Measurements from ENCODE around the gene SEPTIN7. TPM values are rescaled to one million over a fixed set of nuclear protein-coding genes. Genes with fewer than 3 reads are reported as not detected.

SEPTIN7 gene
- total and polyA plus RNA-seq, 2 of the 13 experiments (the other 11 are each of a cell fraction or from before 2014, with no cell fraction given): 103 to 129 TPM

GRCh38 chr7:35816514-35816913 lies 15.7 kb downstream of the SEPTIN7 start:
- CTCF ChIA-PET (ENCODE audit: low intra/inter-chr PET ratio, low total read pairs): no interaction called here
- in situ Hi-C loops (cut with HindIII; ENCODE audit: extremely low pct_ligation_motif_present, low pct_unique_long_range_greater_than_20kb): no loop called here
- TF ChIP-seq ZNF496 (CRISPR knock-in tag; IDR thresholded peaks at IDR 0.05; ENCODE audit: insufficient replicate concordance): no peak
- no peak for TF ChIP-seq FOXM1 (CRISPR knock-in tag; IDR thresholded peaks at IDR 0.05)
- no peak for TF ChIP-seq SRSF9 (IDR thresholded peaks at IDR 0.05; ENCODE audit: borderline replicate concordance, insufficient read depth, low read depth, low read length, poor library complexity, severe bottlenecking)
- no peak for TF ChIP-seq SMARCC2 (IDR thresholded peaks at IDR 0.05)
- no peak for TF ChIP-seq ZNF891 (CRISPR knock-in tag; IDR thresholded peaks at IDR 0.05)
- TF ChIP-seq ZNF407 (CRISPR knock-in tag; IDR thresholded peaks at IDR 0.05; ENCODE audit: not compliant biosample characterization): no peak
- no peak for TF ChIP-seq KMT2A (CRISPR knock-in tag; IDR thresholded peaks at IDR 0.05)
- TF ChIP-seq BHLHE40 (IDR thresholded peaks at IDR 0.05; ENCODE audit: low read length): no peak
- TF ChIP-seq MAFG (CRISPR knock-in tag; IDR thresholded peaks at IDR 0.05): no peak
- no peak for TF ChIP-seq ZFP36 (IDR thresholded peaks at IDR 0.05; ENCODE audit: borderline replicate concordance, low read depth, low read length, partially characterized antibody)
- no peak for TF ChIP-seq ZNF83 (CRISPR knock-in tag; IDR thresholded peaks at IDR 0.05; ENCODE audit: borderline replicate concordance)
- TF ChIP-seq STAT6 (CRISPR knock-in tag; IDR thresholded peaks at IDR 0.05; ENCODE audit: borderline replicate concordance): no peak
- no peak for TF ChIP-seq PPARG (CRISPR knock-in tag; conservative IDR thresholded peaks at IDR 0.05)
- Histone ChIP-seq H3K9ac (ENCODE audit: insufficient read depth, low read depth, low read length) (no peak overlapping the region), H2AFZ (ENCODE audit: low read length) (no peak overlapping the region), H3K4me3 (replicated peaks in 1 of 3; ENCODE audit: insufficient read depth in 1 of 3, low read depth in 2 of 3, low read length in 3 of 3) (no peak overlapping the region), H3K27me3 (ENCODE audit: control insufficient read depth in 1 of 2, insufficient read depth in 2 of 2, low read length in 2 of 2) (no peaks in the 10 kb centered on the region), H3K79me2 (ENCODE audit: insufficient read depth, low read length) (peaks cover 96% of the 10 kb centered on the region), H3K4me2 (ENCODE audit: low read depth, low read length) (no peak overlapping the region), H3K36me3 (replicated peaks in 1 of 2; ENCODE audit: control insufficient read depth in 1 of 2, insufficient read depth in 2 of 2, low read length in 2 of 2) (no peaks in the 10 kb centered on the region), H4K20me1 (ENCODE audit: insufficient read depth, low read length) (peaks cover 20% of the 10 kb centered on the region), H3K27ac (ENCODE audit: extremely low read length, insufficient read depth, low read length) (no peak overlapping the region), H3K4me1 (ENCODE audit: insufficient read depth, low read length) (peaks cover 17% of the 10 kb centered on the region), H3K9me3 (ENCODE audit: low read length) (no peaks in the 10 kb centered on the region)
- ATAC-seq (no peak), FAIRE-seq (no peak), DNase-seq (ENCODE audit: low spot score) (no peak)
- intact Hi-C loops (cut with micrococcal nuclease; ENCODE audit: unreplicated experiment): no loop called here
- POLR2A ChIA-PET: no interaction called here
- 100% methylated on average over 1 of the region's 1 CpG for WGBS (ENCODE audit: low lambda C conversion rate)
- no TSS peak for BruUV-seq (replicated peaks)

Measured in HepG2 (cell line).